HG02610 (cell line): ENCODE results near the gene IL17RD.

ENCODE experiments used
- ATAC-seq: cut with Tn5 transposase; IDR thresholded peaks from one replicate; pipeline ENCODE4 v1.9.1; 2021; ENCODE audit warnings: mild to moderate bottlenecking, moderate library complexity; ENCODE audit not compliant: unreplicated experiment

Gene IL17RD

DNA sequence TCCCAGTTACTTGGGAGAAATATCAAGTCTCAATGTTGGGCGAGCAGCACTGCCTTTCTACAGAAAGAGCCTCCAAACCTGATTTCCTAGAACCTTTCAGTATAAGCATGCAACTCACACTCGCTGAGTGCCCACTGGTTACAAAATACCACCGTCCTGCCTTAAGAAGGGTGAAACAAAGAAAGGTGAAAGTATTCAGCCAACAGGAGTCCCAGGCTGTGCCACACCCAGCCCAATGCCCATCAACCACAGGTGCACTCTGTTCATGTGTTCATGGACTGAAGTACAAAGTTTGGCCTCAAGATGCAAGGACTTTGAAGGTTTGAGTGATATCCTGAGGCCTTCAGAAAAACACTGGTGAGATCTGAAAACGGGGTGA is 34.0 kb downstream of the IL17RD start:
- no peak for ATAC-seq

DNA sequence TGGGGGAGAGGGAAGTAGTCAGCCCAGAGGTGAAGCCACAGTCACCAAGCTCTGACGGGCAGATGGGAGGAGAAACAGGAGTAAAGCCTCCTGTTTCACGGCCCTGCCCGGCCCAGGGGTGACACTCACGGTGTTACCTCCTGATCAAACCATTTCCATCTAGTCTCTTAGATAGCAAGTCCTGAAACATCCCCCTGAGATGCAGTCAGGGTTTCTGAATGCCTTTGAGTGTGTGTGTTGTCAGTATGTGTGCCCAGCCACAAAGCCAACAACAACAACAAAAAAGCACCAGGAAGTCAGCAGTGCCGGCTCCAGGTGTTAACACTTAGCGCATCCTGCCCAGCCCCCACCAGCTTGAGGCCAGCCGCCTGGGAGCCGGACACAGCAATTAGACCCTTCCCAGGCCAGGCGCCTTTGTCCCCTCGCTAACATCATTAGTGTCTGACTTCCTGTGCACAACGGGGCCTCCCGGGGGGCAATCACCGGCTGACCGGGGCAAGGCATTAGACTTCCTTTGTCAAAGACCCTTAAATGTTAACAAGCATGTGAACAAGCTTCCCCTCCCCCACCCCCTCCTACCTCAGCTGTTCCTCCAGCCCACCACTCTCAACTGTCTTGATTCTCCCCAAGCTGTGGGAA is 34.5 kb downstream of the IL17RD start:
- no peak for ATAC-seq

DNA sequence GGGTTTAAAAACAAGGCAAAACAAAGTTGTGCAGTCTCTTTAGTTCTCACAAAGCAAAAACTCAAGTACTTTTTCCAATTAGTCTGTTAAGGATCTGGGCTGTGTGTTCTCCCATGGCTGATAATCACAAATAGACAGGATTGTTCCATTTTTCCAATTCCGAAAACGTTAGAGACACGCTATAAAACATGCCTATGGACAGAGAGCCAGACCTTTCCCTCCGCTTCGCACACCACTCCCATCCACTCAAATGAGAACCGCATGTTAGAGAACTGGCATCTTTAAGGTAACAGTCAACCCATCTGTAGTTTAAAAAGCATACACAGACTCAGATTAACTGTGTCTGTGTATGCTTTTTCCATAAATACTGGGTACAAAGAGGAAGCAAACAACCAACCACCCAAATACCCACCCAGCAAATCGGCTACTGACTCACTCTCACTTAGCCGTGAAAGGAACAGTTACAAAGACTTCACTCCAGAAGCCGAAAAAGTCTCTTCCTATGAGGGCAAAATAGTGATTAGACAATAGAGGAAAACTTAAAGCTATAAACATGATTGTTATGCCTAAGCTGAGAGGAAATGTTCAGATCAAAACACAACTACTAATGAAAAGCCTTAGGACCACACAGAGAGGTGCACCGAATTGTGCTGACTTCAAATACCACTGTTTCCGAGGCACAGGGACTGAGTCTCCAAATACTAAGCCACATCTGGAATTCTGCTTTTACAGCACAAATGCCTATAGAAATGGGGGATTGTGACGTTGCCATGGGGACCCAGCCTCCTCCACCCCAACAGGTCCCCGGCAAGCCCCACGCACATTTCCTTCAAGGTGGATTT is 36.1 kb downstream of the IL17RD start:
- ATAC-seq: no peak

DNA sequence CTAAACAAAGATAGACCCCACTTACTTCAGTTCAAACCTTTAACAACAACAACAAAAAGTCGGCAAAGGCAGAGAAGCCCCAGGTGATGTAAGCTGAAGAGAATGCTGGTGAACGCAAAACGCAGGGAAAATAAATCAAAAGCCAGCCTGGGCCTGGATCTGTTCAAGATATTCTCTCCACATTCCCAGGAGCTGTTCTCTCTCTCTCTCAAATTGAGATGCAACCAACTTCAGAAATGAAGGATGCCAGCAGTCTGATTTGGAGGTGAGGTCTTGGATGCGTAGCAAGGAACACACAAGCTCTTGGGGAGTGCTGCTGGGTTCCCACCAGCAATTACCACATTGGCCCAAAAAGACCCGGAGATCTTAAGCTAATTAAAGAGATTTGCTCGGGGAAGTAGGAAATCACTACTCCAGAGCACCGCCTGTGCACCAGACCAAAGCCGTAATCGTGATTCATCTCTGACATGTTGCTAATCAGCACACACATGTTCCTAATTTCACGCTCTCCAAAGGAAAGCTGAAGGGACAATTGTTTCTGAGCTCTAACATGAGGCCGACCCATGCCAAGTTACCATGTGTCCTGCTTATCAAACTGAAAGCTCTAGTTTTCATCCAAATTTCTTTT is 37.1 kb downstream of the IL17RD start:
- no peak for ATAC-seq

DNA sequence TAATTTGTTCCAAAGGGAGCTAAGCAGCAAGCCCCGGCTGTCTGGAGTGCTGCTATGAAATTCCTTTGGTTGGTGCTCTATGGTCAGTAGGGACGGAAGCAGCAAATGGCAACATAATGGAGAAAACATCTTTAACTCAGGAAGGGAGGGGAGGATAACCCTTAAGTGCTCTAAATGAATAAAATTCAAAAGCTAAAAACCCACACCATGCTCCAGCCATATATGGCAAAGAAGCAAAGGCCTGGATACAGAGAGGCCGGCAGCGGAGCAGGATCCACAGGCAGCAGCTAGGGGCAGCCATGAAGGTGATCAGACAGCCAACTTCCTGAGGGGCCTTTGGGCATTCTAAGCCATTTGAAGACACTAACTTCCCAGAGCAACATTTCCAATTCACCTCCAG is 38.9 kb downstream of the IL17RD start:
- no peak for ATAC-seq

DNA sequence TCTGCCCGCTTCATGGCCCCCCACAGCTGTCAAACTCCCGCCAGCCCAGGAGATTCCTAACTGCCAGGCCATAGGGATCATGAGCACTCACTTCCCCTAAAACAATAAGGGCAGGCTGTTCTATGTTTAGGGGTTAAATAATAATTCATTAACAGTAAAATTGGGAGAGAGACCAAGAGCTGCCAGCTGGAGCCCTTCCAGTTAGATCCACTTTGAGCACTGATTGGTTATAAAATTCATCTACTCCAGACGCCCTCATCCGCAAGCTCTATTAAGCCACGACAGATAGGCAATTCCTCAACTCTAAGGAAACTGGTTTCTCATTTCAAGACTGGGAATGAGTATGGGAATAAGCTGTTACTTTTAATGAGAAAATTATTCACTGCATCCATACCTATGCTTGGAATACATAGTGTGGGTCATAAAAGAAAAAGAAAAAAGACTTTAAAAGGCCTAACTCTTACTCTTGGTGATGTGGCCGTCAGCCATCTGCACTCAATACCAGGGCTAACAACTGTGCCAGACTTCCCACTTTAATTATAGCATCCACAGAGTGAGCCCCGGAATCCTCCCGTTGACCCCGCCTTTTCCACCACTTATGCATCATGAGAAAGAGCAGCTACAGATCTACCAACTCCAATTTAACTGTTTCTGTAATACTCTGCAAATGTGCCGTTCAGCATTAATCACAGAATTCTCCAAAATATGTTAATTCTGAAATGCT is 44.5 kb downstream of the IL17RD start:
- ATAC-seq: no peak

DNA sequence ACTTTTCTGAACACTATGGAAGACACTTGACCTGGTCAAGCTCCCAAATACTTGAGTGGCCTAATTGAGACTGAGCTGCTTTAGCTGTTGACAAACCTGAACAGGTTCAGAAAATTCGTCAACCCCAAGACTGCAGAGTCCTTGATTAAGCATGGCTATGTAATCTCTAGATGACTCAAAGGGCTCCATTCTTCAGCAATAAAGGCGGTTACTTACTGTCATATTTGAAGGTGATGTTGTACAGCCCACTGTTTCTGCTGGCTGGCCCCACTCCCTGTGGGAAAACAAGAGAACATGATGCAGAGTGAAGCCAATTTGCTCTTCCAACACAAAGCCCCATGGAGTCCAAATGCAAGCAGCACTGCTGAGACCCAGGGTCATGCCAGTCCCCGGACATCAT is 45.1 kb downstream of the IL17RD start:
- no peak for ATAC-seq

DNA sequence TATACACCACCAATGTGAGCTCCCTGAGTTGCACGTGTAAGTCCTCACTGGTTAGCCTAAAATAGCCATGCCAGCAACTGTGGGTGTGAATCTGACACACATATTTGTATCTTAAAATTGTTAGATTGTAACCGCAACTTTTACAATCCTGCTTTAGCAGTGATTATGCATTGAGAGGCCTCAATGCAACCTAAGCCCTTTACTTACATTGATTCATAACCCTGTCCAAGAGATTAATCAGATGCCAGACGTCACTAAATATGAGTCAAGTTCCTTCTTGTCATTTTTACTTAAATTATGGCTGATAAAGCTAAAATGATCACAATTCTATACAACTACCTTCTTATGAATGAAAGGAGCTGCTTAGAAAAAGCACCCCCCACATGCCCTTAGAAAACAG is 46.9 kb downstream of the IL17RD start:
- ATAC-seq: no peak

DNA sequence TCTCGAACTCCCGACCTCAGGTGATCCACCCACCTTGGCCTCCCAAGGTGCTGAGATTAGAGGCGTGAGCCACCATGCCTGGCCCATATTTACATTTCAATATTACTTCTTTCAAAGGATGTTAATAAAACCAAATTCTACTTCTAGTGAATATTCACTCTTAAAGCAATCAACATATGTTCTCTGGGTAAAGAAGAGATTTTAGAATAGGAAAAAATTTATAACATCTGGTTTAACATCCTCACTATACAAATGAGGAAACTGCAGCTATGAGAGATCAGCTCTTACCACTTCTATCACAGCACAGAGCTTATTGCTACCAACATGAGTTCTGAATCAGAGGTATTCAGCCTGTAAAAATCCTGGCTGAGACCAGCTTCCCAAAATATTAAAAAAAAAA is 48.7 kb downstream of the IL17RD start:
- no peak for ATAC-seq

DNA sequence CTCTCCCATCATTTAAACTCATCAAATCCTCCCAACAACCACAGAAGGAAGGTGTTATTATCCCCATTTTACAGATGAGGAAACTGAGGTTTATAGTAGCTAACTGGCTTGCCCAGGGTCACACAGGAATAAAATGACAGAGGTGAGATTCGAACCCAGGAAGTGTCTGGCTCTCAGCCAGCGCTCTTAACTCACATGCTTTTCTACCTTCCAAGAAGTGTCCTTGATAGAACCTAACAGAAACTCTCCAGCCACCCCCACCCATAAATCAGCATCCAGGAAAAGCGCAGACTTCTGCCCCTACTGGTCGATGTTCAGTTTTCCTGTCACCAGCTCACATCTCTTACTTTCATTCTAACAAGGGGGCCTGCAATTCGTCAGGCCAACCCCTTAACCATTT is 52.9 kb downstream of the IL17RD start:
- ATAC-seq: no peak

DNA sequence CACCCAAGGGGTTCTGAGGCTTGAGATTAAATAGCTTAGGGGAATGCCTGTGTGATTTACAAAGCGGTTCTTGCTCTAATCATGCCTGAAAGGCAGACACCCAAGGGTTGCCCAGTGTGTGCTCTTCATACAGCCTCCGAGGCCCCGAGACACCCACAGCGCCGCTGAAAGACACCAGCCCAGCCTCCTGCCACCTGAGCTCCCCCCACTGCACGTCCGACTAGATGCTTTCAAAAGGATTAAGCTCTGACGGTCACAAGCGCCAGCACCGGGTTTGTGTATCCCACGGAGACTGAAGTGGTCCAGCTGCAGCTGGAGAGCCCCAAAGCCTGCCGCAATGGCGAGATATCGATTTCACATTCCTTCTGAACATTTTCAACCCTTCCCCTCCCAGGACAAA is 54.4 kb downstream of the IL17RD start:
- no peak for ATAC-seq

DNA sequence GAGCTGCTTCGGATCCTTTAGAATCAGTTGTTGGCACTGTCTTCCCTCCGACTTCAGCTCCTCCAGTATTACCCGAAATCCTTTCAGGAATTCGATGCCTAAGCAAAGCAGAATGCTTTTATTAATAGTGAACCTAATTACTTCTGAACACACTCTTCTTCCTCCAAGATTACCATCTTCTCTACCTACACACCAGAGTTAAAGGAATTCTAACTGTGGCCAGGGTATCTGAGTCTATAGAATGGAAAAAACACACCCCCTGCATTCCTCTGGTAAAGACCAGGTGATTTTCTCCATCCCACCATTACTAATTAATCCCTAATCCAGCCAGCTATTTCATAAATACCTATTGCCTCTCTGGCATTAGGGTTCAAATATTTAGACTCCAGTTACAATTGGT is 54.9 kb downstream of the IL17RD start:
- ATAC-seq: no peak

DNA sequence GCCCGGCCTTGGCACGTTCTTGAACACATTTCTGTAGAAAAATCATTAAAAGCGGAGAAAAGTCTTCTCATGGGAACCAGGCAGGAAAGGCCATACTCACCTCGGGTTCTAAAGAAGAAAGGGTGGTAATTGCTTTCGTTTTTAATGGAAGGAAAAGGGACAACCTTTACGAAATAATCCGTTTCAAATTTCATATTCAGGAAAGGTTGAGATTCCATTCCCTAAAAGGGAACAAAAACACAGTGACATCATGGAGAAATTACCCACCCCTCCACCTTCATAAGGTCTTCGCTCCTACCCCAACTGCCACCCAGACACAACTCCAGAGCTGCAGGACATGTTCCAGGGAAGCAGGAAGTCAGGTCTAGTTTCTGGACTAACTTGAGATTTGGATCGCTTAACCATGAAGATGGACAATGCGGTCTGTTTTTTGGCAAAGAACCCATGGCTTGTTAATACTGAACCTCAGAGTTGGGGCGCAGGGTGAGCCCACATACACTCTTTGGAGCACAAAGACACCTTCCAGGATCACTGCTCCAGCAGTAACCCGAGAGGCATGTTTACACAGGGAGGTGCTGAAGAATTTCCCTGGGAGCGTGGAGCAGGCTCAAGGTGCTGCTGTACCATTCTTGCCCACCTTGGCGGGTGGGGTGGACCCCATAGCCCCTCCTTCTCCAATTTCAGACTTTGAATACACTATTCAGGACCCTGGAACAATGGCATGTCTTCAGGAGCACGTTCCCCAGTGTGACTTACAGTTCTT is 55.5 kb downstream of the IL17RD start:
- ATAC-seq: no peak

DNA sequence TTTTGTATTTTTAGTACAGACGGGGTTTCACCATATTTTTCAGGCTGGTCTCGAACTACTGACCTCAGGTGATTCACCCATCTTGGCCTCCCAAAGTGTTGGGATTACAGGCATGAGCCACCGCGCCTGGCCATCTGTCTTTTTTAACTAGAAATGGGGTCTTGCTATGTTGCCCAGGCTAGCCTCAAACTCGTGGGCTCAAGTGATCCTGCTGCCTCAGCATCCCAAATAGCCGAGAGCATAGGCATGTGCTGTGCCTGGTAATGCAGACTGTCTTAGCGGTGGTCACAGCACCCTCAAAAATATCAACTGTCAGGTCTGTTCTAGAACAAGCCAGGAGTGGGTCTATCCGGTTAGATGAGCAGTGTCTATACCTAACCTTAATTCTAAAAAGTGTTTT is 56.5 kb downstream of the IL17RD start:
- ATAC-seq: no peak

DNA sequence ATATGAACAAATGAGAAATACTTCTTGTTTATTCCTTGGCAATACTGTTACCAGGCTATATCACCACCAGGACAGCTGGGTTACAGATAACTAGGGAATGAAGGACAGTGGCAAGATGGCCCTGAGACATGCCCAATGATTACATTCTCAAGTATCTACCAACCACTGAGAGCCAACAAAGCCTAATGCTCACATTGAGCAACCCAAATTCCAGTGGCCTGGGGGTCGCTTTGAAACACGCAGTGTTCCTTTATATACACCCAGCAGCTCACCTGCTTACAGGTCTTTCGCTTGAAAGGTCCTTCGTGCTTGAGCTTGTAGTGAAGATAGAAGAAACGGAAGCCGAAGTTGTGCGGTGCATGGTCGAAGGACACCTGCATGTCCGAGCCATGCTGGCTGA is 59.6 kb downstream of the IL17RD start:
- ATAC-seq: no peak

DNA sequence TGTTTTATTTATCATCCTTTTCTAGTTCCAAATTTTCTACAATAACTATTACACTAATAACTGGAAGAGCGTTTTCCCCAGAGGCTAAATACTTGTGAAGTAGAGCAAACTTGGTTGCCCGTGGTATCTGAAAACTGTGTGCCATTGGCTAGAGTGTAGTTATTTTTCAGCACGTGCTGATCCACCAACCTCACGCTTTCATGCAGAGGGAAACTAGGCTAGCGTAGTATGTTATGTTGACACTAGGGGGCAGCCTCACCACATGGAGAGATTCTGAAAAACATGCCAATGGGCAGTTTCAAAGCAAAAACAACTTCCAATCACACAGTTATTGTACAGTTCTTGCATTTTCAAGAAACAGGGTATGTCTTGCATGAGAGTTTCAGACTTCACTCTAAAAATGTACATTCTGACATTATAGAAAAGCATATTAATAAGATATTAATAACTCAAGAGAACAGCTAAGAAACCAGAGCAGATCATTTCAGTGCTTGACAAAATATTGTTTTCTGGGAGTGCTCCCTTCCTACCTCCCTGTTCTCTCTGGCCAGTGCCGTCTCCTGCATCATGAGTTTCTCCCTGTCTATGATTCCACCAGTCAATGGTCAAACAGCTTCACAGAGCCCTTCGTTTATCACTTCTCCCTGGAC is 65.0 kb downstream of the IL17RD start:
- ATAC-seq: no peak

DNA sequence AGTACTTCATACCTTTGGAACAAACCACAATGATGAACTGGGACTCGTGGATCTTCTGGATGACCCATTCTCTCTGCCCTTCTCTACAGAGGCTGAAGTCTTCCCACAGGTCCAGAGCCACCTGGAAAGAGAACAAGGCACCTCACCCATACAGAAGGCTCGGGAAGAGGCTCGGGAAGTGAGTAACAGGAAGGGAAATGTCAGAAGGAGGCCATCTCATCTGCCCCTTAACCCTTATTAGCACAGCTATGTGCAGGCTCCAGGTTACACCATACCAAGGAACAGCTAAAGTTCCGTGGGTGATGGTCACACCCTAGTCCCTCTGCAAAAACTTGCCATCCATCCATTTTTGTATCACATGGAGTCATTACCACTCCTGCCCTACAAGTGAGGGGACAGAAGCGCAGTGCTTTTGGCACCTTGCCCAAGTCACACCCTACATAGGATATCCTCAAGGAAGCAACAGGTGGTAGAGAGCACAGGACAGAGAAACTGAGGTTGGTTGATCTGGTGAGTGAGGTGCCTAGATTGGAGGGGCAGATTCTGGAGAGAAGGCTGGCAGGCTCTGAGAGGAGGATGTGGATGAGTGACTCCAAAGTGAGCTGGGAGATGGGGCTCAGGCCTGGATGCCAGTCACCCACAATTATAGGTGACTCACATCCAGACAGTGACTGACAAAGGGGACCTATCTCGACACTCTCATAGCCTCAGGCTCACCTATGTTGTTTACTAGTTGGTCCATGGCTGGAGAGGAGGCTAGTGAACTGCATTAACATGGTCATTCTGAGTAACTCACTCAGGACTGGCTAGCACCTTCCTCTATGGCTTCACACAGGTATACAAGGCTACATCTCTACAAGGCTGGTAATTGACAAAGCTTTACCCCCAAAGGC is 66.5 kb downstream of the IL17RD start:
- no peak for ATAC-seq

DNA sequence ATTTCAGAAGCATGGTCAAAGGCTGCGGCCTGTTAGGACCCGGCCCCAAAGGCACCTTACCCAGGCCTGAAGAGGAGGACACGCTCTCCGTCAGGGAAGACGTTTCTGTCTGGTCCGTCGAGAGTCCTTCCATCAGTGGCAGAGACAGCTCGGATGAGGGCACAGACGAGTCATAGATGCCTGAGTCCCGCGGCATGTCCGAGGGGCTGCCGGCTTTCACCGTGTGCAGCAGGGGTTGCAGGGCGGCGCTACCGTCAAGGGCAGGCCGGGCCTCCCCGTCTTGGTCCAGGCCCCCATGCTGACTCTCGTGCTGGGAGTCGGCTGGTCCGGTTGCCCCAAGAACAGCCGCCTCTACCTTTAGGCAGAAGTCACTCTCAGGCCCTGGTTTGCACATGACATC is 67.6 kb downstream of the IL17RD start:
- no peak for ATAC-seq

DNA sequence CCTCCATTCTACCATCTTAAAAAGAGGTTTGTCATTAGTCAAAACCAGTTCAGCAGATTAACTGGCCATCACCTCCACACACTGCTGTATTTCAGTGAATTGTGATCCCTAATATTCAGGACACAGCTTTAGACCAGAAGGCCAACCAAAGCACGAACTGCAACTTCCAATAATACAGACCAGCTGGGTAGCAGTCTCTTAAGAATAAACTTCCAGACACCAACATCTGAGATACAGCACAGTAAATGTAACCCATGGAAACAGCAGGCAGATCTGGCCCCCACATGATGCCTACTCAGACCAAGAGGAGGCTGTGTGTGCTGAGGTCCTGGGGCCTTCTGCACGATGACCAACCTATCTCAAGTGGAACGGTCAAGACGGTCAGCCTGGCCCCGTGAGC is 69.8 kb downstream of the IL17RD start:
- ATAC-seq: no peak
